Measurements from ENCODE around the gene PKN2.
"Not testable (repeated sequence)": the region's sequence is repeated elsewhere in the genome, so short reads cannot be mapped to it uniquely, and the experiment has no call there.

PKN2 gene

GRCh38 chr1:88680471-88680870 is 3.6 kb upstream of the PKN2 start:
- DNase-seq (ENCODE audit: low read depth in 2 of 2) = no peak

- DNase-seq (ENCODE audit: low read depth in 2 of 2) = no peak
Measured at GRCh38 chr1:88680911-88681622, 3.0 kb upstream of the PKN2 start.

GRCh38 chr1:88684482-88685258 is 597 bp downstream of the PKN2 start:
- peak; percentile 18 to 44 for DNase-seq (ENCODE audit: low read depth in 2 of 2)

GRCh38 chr1:88685259-88685620 is 1.2 kb downstream of the PKN2 start:
- no peak for DNase-seq (ENCODE audit: low read depth in 2 of 2)

- DNase-seq (ENCODE audit: low read depth in 2 of 2) = no peak
Measured at GRCh38 chr1:88691540-88691939, 7.5 kb downstream of the PKN2 start.

- DNase-seq (ENCODE audit: low read depth in 2 of 2) = no peak
Measured at GRCh38 chr1:88695781-88696180, 11.7 kb downstream of the PKN2 start.

- DNase-seq (ENCODE audit: low read depth in 2 of 2) = no peak
Measured at GRCh38 chr1:88697503-88697902, 13.4 kb downstream of the PKN2 start.

GRCh38 chr1:88698140-88698539 is 14.1 kb downstream of the PKN2 start:
- DNase-seq (ENCODE audit: low read depth in 2 of 2) = no peak

- DNase-seq (ENCODE audit: low read depth in 2 of 2) = no peak
Measured at GRCh38 chr1:88698764-88699163, 14.7 kb downstream of the PKN2 start.

GRCh38 chr1:88700425-88701013 is 16.4 kb downstream of the PKN2 start:
- no peak for DNase-seq (ENCODE audit: low read depth in 2 of 2)

GRCh38 chr1:88701275-88701674 is 17.2 kb downstream of the PKN2 start:
- DNase-seq (ENCODE audit: low read depth in 2 of 2) = no peak

- not testable (repeated sequence) for DNase-seq (ENCODE audit: low read depth in 2 of 2)
Measured at GRCh38 chr1:88701793-88702192, 17.7 kb downstream of the PKN2 start.

- DNase-seq (ENCODE audit: low read depth in 2 of 2) = no peak
Measured at GRCh38 chr1:88708011-88708410, 23.9 kb downstream of the PKN2 start.

GRCh38 chr1:88712907-88713306 is 28.8 kb downstream of the PKN2 start:
- not testable (repeated sequence) for DNase-seq (ENCODE audit: low read depth in 2 of 2)

GRCh38 chr1:88716571-88716970 is 32.5 kb downstream of the PKN2 start:
- DNase-seq (ENCODE audit: low read depth in 2 of 2) = not testable (repeated sequence)

- DNase-seq (ENCODE audit: low read depth in 2 of 2) = no peak
Measured at GRCh38 chr1:88722492-88722891, 38.4 kb downstream of the PKN2 start.

GRCh38 chr1:88726697-88727096 is 42.6 kb downstream of the PKN2 start:
- DNase-seq (ENCODE audit: low read depth in 2 of 2) = no peak

- DNase-seq (ENCODE audit: low read depth in 2 of 2) = no peak
Measured at GRCh38 chr1:88727205-88727604, 43.1 kb downstream of the PKN2 start.

GRCh38 chr1:88729297-88729696 is 45.2 kb downstream of the PKN2 start:
- DNase-seq (ENCODE audit: low read depth in 2 of 2) = no peak

- DNase-seq (ENCODE audit: low read depth in 2 of 2) = no peak
Measured at GRCh38 chr1:88730132-88730675, 46.1 kb downstream of the PKN2 start.

- DNase-seq (ENCODE audit: low read depth in 2 of 2) = no peak
Measured at GRCh38 chr1:88730995-88731394, 46.9 kb downstream of the PKN2 start.

- no peak for DNase-seq (ENCODE audit: low read depth in 2 of 2)
Measured at GRCh38 chr1:88731475-88732269, 47.6 kb downstream of the PKN2 start.
